SJCRH30 (cell line): Measurements from ENCODE around the gene GMIP. TPM values are rescaled to one million over a fixed set of nuclear protein-coding genes. Genes with fewer than 3 reads are reported as not detected.

Experiments
- DNase-seq, 2 experiments: peaks; one replicate each; pipeline ENCODE4 v3.0.0-alpha.2; 2015 to 2020
- H3K27ac ChIP-seq: fragments of 250-450 bp; sonication (Bioruptor Pico); 2 replicates; pipeline ENCODE4 v1.5.1; 2020; ENCODE audit warnings: mild to moderate bottlenecking, moderate library complexity
- H3K27me3 ChIP-seq: fragments of 250-450 bp; sonication (Bioruptor Pico); 2 replicates; pipeline ENCODE4 v1.5.1; 2020; ENCODE audit warnings: mild to moderate bottlenecking, moderate library complexity
- H3K36me3 ChIP-seq: fragments of 250-450 bp; sonication (Bioruptor Pico); 2 replicates; pipeline ENCODE4 v1.5.1; 2020; ENCODE audit warnings: mild to moderate bottlenecking, moderate library complexity
- H3K4me1 ChIP-seq: fragments of 250-450 bp; sonication (Bioruptor Pico); 2 replicates; pipeline ENCODE4 v1.5.1; 2020; ENCODE audit warnings: mild to moderate bottlenecking, moderate library complexity
- H3K4me3 ChIP-seq: fragments of 250-450 bp; sonication (Bioruptor Pico); 2 replicates; pipeline ENCODE4 v1.5.1; 2020; ENCODE audit warnings: mild to moderate bottlenecking, moderate library complexity
- H3K9me3 ChIP-seq: fragments of 250-450 bp; sonication (Bioruptor Pico); replicated peaks from 2 replicates; pipeline ENCODE4 v1.5.1; 2020; ENCODE audit warnings: mild to moderate bottlenecking, moderate library complexity
- total RNA-seq: library from RNA; depleted of rRNA; stranded (reverse); fragments of >200 nt; shearing (Covaris generic); gene quantifications from 2 replicates; pipeline ENCODE4 v1.2.3, GENCODE V29; 2014

The GMIP gene
- total RNA-seq, 1 experiment from 2014 or later: 4.6 TPM

- H3K4me3 ChIP-seq: no peak overlapping the region
- H3K36me3 ChIP-seq: peaks cover 76% of the 10 kb centered on the region
- H3K27me3 ChIP-seq: no peaks in the 10 kb centered on the region
- no peak overlapping the region for H3K27ac ChIP-seq
- no peak for DNase-seq
- H3K9me3 ChIP-seq: no peaks in the 10 kb centered on the region
- H3K4me1 ChIP-seq: peaks cover 6% of the 10 kb centered on the region
Observed at GRCh38 chr19:19652482-19653295, 9.2 kb upstream of the GMIP start.

GRCh38 chr19:19651076-19651475 is 7.6 kb upstream of the GMIP start:
- no peak overlapping the region for H3K4me3 ChIP-seq
- peaks cover 6% of the 10 kb centered on the region for H3K4me1 ChIP-seq
- H3K36me3 ChIP-seq: peaks cover 68% of the 10 kb centered on the region
- H3K27ac ChIP-seq: no peak overlapping the region
- DNase-seq: no peak
- H3K9me3 ChIP-seq: no peaks in the 10 kb centered on the region
- H3K27me3 ChIP-seq: no peaks in the 10 kb centered on the region

GRCh38 chr19:19650331-19650730 is 6.9 kb upstream of the GMIP start:
- no peak overlapping the region for H3K4me3 ChIP-seq
- peaks cover 6% of the 10 kb centered on the region for H3K4me1 ChIP-seq
- no peaks in the 10 kb centered on the region for H3K27me3 ChIP-seq
- H3K9me3 ChIP-seq: no peaks in the 10 kb centered on the region
- H3K27ac ChIP-seq: no peak overlapping the region
- H3K36me3 ChIP-seq: peaks cover 60% of the 10 kb centered on the region
- DNase-seq: peak; percentile 26 to 52

- Histone ChIP-seq H3K27ac (no peak overlapping the region), H3K36me3 (peaks cover 53% of the 10 kb centered on the region), H3K27me3 (no peaks in the 10 kb centered on the region), H3K4me3 (no peak overlapping the region), H3K9me3 (no peaks in the 10 kb centered on the region), H3K4me1 (peaks cover 6% of the 10 kb centered on the region)
- no peak for DNase-seq
Observed at GRCh38 chr19:19649580-19649995, 6.1 kb upstream of the GMIP start.

GRCh38 chr19:19649155-19649554 is 5.7 kb upstream of the GMIP start:
- H3K36me3 ChIP-seq: peaks cover 50% of the 10 kb centered on the region
- no peak overlapping the region for H3K27ac ChIP-seq
- peaks cover 6% of the 10 kb centered on the region for H3K4me1 ChIP-seq
- no peak overlapping the region for H3K4me3 ChIP-seq
- H3K9me3 ChIP-seq: no peaks in the 10 kb centered on the region
- no peaks in the 10 kb centered on the region for H3K27me3 ChIP-seq
- DNase-seq: no peak

GRCh38 chr19:19647037-19647835 is 3.8 kb upstream of the GMIP start:
- no peak for DNase-seq
- Histone ChIP-seq H3K36me3 (peaks cover 40% of the 10 kb centered on the region), H3K27ac (no peak overlapping the region), H3K27me3 (no peaks in the 10 kb centered on the region), H3K9me3 (no peaks in the 10 kb centered on the region), H3K4me1 (peaks cover 6% of the 10 kb centered on the region), H3K4me3 (no peak overlapping the region)

GRCh38 chr19:19645233-19645870 is 1.9 kb upstream of the GMIP start:
- Histone ChIP-seq H3K36me3 (peaks cover 24% of the 10 kb centered on the region; the same call in 1 of the 2 replicates), H3K4me3 (no peak overlapping the region), H3K4me1 (peaks cover under 1% of the 10 kb centered on the region), H3K27ac (no peak overlapping the region), H3K9me3 (no peaks in the 10 kb centered on the region), H3K27me3 (no peaks in the 10 kb centered on the region)
- no peak for DNase-seq

- H3K27ac ChIP-seq: no peak overlapping the region
Observed at GRCh38 chr19:19644054-19644388, 564 bp upstream of the GMIP start.

GRCh38 chr19:19642506-19643157 is 825 bp downstream of the GMIP start:
- H3K4me1 ChIP-seq: no peaks in the 10 kb centered on the region
- H3K27ac ChIP-seq: peak overlapping the region; percentile 28; the same call in 1 of the 2 replicates
- H3K36me3 ChIP-seq: peaks cover 7% of the 10 kb centered on the region; the same call in 1 of the 2 replicates
- H3K4me3 ChIP-seq: peak overlapping the region; percentile 71
- H3K9me3 ChIP-seq: no peaks in the 10 kb centered on the region
- H3K27me3 ChIP-seq: no peaks in the 10 kb centered on the region
- peak; percentile 31 to 60 for DNase-seq

More at GRCh38 chr19:19644054-19644388, 564 bp upstream of the GMIP start:
- Histone ChIP-seq H3K27me3 (no peaks in the 10 kb centered on the region), H3K4me1 (no peaks in the 10 kb centered on the region), H3K9me3 (no peaks in the 10 kb centered on the region), H3K4me3 (peak overlapping the region; percentile 71), H3K36me3 (peaks cover 14% of the 10 kb centered on the region; the same call in 1 of the 2 replicates)
- DNase-seq: no peak

GRCh38 chr19:19637523-19638251 is 5.8 kb downstream of the GMIP start:
- no peak overlapping the region for H3K27ac ChIP-seq
- no peak overlapping the region for H3K4me3 ChIP-seq
- no peaks in the 10 kb centered on the region; the same call in 1 of the 2 replicates for H3K9me3 ChIP-seq
- H3K4me1 ChIP-seq: no peaks in the 10 kb centered on the region
- H3K27me3 ChIP-seq: no peaks in the 10 kb centered on the region
- DNase-seq: no peak
- H3K36me3 ChIP-seq: 0 out of 2 replicates have a peak, but pooled peaks cover 2% of the 10 kb centered on the region

- H3K4me1 ChIP-seq: no peaks in the 10 kb centered on the region
- no peak overlapping the region for H3K4me3 ChIP-seq
- no peak for DNase-seq
- no peaks in the 10 kb centered on the region; the same call in 1 of the 2 replicates for H3K9me3 ChIP-seq
- no peaks in the 10 kb centered on the region for H3K27me3 ChIP-seq
- 0 out of 2 replicates have a peak, but pooled peaks cover 2% of the 10 kb centered on the region for H3K36me3 ChIP-seq
- H3K27ac ChIP-seq: no peak overlapping the region
Observed at GRCh38 chr19:19637186-19637522, 6.3 kb downstream of the GMIP start.

GRCh38 chr19:19636573-19637185 is 6.8 kb downstream of the GMIP start:
- Histone ChIP-seq H3K4me3 (no peak overlapping the region), H3K4me1 (no peaks in the 10 kb centered on the region), H3K36me3 (0 out of 2 replicates have a peak, but pooled peaks cover 2% of the 10 kb centered on the region), H3K9me3 (no peaks in the 10 kb centered on the region; the same call in 1 of the 2 replicates), H3K27me3 (no peaks in the 10 kb centered on the region), H3K27ac (no peak overlapping the region)
- DNase-seq: no peak

GRCh38 chr19:19635313-19635702 is 8.1 kb downstream of the GMIP start:
- DNase-seq: no peak
- no peaks in the 10 kb centered on the region; the same call in 1 of the 2 replicates for H3K9me3 ChIP-seq
- H3K27me3 ChIP-seq: no peaks in the 10 kb centered on the region
- H3K4me3 ChIP-seq: no peak overlapping the region
- 0 out of 2 replicates have a peak, but pooled peaks cover 2% of the 10 kb centered on the region for H3K36me3 ChIP-seq
- no peaks in the 10 kb centered on the region for H3K4me1 ChIP-seq
- H3K27ac ChIP-seq: no peak overlapping the region
